SK-MEL-5 (cell line): ENCODE results near the gene NR1D2. TPM values are rescaled to one million over a fixed set of nuclear protein-coding genes. Genes with fewer than 3 reads are reported as not detected.
"Not testable (repeated sequence)": the region's sequence is repeated elsewhere in the genome, so short reads cannot be mapped to it uniquely, and the experiment has no call there.

Experiments
- DNase-seq: peaks from one replicate; pipeline ENCODE4 v3.0.0-alpha.2; 2016; ENCODE audit warnings: low read depth, low spot score
- in situ Hi-C: cut with HindIII; loops from 2 replicates; pipeline ENCODE4 v1.10.0; 2016; ENCODE audit warnings: low sequenced_read_pairs, high pct_unique_total_duplicates, low pct_unique_long_range_greater_than_20kb
- total RNA-seq: library from RNA; depleted of rRNA; stranded (reverse); fragments of >200 nt; shearing (Covaris generic); gene quantifications from 2 replicates; pipeline ENCODE4 v1.2.3, GENCODE V29; 2014; rRNA removed

Gene NR1D2
- total RNA-seq, 1 experiment from 2014 or later, result 26.9 TPM

- in situ Hi-C loops, result no loop called here
- DNase-seq, result no peak
Measured at GRCh38 chr3:24020036-24020691, 75.1 kb downstream of the NR1D2 start.

DNA sequence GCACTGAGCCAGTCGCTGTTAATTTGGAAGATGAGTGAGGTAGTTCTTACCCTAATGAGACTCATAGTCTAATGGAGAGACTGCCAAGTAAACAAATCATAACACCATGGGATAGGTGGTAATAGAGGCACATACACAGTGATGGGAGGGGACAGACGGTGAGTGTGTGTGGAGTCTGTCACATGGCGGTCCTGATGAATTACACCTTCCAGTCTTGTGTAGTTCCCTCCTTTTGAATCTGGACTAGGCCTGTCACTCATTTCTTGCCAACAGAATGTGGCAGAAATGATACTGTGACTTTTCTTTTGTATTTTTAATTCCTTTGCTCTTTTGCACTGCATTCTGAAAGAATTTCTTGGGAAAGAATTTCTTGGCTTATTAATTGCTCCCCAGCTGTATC lies 78.1 kb downstream of the NR1D2 start:
- in situ Hi-C loops, result no loop called here

GRCh38 chr3:24025805-24026204 lies 80.7 kb downstream of the NR1D2 start:
- in situ Hi-C loops, result no loop called here
- DNase-seq, result no peak

More for the DNA sequence above, 78.1 kb downstream of the NR1D2 start:
- DNase-seq, result no peak

- in situ Hi-C loops, DNase-seq: not testable (repeated sequence)
Measured at GRCh38 chr3:24026665-24027064, 81.6 kb downstream of the NR1D2 start.

GRCh38 chr3:24027946-24028345 lies 82.9 kb downstream of the NR1D2 start:
- DNase-seq, result no peak
- in situ Hi-C loops, result no loop called here

Other genes starting within 250 kb of the NR1D2 start
- gene UBE2E1, start 139.3 kb upstream of the NR1D2 start, total RNA-seq, result 155 and 158 TPM in 2 replicates
- 15.1 and 16.2 TPM in 2 replicates for gene NKIRAS1, start 28.3 kb upstream of the NR1D2 start, total RNA-seq
- 2,511 and 2,872 TPM in 2 replicates for gene RPL15, start 28.2 kb upstream of the NR1D2 start, total RNA-seq